ENCODE results near the gene PRSS56.

PRSS56 gene

GRCh38 chr2:232539298-232540231, 19.4 kb downstream of the PRSS56 start, which contains the start of gene CHRNG:
TSS of gene CHRNG (plus strand) at chr2:232539692. CDS start at chr2:232539748, 56 bp downstream.
- H3K4me3 ChIP-seq (replicated peaks; ENCODE audit: low read depth, low read length), result no peak within 1 kb of the TSS
- DNase-seq (ENCODE audit: low read depth), result no peak
- TF ChIP-seq CTCF (IDR thresholded peaks at IDR 0.05; ENCODE audit: low read length, missing control alignments), result no peak

GRCh38 chr2:232540441-232541041, 20.4 kb downstream of the PRSS56 start:
- TF ChIP-seq CTCF (IDR thresholded peaks at IDR 0.05; ENCODE audit: low read length, missing control alignments), result no peak
- H3K4me3 ChIP-seq (replicated peaks; ENCODE audit: low read depth, low read length), result no peak overlapping the region
- no peak for DNase-seq (ENCODE audit: low read depth)

- DNase-seq (ENCODE audit: low read depth), result no peak
- H3K4me3 ChIP-seq (replicated peaks; ENCODE audit: low read depth, low read length), result no peak overlapping the region
- no peak for TF ChIP-seq CTCF (IDR thresholded peaks at IDR 0.05; ENCODE audit: low read length, missing control alignments)
Observed at GRCh38 chr2:232541195-232541960, 21.2 kb downstream of the PRSS56 start.

GRCh38 chr2:232541961-232542714, 21.9 kb downstream of the PRSS56 start:
- DNase-seq (ENCODE audit: low read depth), result no peak
- no peak overlapping the region for H3K4me3 ChIP-seq (replicated peaks; ENCODE audit: low read depth, low read length)
- TF ChIP-seq CTCF (IDR thresholded peaks at IDR 0.05; ENCODE audit: low read length, missing control alignments), result no peak

DNA sequence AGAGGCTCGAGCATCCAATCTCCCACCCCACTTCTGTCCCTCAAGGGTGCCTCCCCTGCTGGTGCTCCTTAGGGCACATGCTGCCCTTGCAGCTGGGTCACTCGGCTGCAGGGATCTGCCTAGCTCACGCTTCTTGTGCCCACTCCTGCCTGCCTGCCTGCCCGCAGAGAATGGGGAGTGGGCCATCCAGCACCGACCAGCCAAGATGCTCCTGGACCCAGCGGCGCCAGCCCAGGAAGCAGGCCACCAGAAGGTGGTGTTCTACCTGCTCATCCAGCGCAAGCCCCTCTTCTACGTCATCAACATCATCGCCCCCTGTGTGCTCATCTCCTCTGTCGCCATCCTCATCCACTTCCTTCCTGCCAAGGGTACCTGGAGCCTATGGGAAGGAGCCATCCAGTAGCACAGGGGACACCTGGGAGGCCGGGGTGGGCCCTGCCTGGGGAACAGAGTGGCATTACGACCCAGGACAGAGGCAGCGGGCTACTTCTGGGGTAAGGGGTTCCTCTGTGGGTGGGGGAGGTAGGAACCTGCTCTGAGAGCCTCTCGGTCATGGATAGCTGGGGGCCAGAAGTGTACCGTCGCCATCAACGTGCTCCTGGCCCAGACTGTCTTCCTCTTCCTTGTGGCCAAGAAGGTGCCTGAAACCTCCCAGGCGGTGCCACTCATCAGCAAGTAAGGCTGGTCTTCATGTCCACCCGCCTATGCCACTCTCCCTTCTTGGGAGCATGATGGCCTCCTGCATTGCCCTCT, 22.7 kb downstream of the PRSS56 start:
- no peak for DNase-seq (ENCODE audit: low read depth)
- no peak overlapping the region for H3K4me3 ChIP-seq (replicated peaks; ENCODE audit: low read depth, low read length)
- TF ChIP-seq CTCF (IDR thresholded peaks at IDR 0.05; ENCODE audit: low read length, missing control alignments), result no peak

DNA sequence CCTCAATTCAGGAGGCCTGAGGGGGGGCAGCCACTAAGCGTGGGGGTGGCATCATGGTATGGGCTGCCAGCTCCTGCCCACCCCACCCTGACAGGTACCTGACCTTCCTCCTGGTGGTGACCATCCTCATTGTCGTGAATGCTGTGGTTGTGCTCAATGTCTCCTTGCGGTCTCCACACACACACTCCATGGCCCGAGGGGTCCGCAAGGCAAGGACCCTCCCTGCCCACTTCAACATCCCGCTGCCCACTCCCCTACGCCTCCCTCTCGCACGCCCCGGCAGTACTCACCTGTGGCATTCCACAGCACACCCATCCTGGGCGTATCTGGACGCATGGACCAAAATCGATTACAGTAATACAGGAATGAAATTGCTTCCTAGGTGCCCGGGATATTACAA, 23.3 kb downstream of the PRSS56 start:
- H3K4me3 ChIP-seq (replicated peaks; ENCODE audit: low read depth, low read length), result no peak overlapping the region
- no peak for DNase-seq (ENCODE audit: low read depth)
- TF ChIP-seq CTCF (IDR thresholded peaks at IDR 0.05; ENCODE audit: low read length, missing control alignments), result no peak
